ENCODE data around the gene RAP1GAP.

GRCh38 chr1:21651214-21652042, 17.7 kb downstream of the RAP1GAP start:
- TF ChIP-seq CTCF (conservative IDR thresholded peaks at IDR 0.05 in 1 of 2, IDR thresholded peaks at IDR 0.05 in 1 of 2; ENCODE audit: extremely low read depth in 1 of 2, insufficient read depth in 1 of 2, low read depth in 1 of 2, low read length in 2 of 2) (no peak), EZH2 (IDR thresholded peaks at IDR 0.05; ENCODE audit: borderline replicate concordance, low read length) (no peak)
